Amniotic epithelial cell (primary cell): ENCODE measurements around the gene AGTRAP.

Source experiments
- DNase-seq: peaks from one replicate; pipeline ENCODE4 v3.0.0-alpha.2; 2010; ENCODE audit warnings: low read depth

The AGTRAP gene

DNA sequence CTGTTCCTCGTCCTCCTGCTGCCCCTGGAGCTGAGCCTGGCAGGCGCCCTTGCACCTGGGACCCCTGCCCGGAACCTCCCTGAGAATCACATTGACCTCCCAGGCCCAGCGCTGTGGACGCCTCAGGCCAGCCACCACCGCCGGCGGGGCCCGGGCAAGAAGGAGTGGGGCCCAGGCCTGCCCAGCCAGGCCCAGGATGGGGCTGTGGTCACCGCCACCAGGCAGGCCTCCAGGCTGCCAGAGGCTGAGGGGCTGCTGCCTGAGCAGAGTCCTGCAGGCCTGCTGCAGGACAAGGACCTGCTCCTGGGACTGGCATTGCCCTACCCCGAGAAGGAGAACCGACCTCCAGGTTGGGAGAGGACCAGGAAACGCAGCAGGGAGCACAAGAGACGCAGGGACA, 29.6 kb upstream of the AGTRAP start:
- no peak for DNase-seq

DNA sequence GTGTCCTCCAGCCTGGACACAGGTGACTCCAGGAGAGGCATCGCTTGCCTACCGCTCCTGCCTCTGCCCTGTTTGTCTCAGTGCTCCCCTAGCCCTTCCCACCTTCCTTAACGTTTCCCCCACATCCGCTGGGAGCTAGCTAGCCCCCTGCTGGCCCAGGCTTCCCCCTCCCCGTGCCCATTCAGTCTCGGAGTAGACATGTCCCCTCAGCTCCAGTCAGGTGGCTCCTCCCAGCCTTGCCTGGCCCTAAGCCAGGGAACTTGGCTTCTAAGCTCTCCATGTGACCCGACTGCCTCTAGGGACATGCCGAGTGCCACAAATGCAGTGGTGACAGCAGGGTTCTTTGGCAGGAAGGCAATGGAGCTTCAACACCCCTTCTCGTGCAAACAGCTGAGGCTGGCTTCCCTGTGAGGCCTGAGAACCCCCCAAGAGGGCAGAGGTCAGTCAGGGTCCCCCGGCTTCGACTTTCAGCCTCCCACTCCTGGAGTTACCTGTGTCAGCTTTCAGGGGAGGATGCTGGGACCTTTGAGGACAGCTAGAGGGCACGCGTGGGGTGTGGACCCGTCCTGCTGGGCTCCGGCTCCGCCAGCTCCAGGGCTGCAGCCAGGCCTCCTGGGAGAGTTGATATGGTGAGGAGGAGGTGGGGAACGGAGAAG, 28.2 kb upstream of the AGTRAP start:
- DNase-seq = no peak

DNA sequence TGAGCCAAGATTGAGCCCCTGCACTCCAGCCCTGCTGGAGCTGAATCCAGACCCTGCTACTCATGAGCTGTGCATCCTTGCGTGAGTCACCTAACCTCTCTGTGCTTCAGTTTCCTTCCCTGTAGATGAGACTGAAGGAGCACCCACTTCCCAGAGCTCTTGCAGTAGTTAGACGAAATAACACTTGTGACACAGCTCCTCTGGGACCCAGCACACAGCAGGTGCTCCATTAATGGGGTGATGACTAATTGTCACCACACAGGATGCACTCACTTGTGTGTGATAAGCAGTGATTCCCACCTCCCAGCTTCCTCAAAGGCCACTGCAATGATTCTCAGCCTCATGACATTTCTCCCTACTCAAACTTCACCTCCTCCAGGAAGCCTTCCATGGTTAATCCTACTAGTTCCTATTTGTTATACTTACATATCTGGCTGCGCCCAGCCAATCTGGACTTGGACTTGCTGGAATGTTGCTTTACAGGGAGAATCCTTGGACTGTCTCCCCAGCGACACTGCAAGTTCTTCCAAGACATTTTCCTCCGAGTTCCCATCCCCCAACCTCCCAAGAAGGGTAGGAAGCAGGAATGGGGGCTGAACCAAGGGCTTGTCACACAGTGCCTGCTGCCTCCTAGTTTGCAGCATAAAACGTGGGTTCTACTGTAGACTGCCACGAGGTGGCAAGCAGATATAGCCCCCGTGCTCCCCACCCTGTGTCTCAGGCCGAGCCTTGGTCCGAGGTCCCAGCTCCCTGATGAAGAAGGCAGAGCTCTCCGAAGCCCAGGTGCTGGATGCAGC, 27.2 kb upstream of the AGTRAP start:
- DNase-seq = no peak

DNA sequence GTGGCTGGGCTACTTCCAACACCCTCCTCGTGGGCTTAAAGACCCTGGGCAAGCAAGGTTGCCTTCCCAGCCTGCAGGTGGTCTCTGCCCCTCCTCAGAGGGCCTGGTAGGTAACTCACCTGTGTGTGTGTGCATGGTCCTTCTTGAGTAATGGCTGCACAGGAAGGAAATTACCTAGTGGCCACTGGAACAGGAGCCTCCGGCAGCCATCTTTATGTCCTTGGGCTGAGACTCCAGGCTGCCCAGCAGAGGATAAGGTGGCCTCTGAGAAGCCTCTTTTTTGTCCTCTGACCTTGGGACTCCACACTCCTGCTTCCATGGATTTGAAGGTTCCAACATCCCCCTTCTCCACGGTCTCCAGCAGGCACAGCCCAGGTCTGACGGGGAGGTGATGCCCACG, 24.4 kb upstream of the AGTRAP start:
- DNase-seq = no peak

DNA sequence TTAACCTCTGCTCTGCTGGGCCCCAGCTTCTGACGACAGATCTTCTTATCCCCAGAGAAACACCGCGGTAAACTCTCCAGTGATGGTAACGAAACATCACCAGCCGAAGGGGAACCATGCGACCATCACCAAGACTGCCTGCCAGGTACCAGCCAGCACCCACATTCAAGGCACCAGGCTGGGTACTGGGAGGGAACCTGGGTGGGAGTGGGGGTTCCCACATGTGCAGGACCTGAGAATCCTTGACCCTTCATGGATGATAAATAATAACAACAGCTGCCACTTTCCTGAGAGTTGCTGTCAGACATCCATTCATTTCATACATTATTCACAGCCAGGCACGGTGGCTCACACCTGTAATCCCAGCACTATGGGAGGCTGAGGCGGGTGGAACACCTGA, 23.7 kb upstream of the AGTRAP start:
- no peak for DNase-seq

DNA sequence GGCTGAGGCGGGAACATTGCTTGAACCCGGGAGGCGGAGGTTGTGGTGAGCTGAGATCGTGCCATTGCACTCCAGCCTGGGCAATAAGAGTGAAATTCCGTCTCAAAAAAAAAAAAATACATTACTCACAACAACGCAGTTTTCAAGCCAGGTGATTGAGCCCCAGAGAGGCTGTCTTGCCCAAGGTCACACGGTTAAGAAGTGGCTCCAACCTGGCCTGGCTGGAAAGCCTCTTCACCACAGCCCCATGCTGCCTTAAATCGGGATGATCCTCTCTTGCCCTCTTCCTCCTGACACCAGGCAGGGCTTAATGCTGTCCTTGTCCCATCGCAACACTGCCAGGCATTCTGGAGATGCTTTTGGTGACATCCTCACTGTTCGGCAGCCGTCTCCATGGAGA, 22.8 kb upstream of the AGTRAP start:
- DNase-seq = no peak

DNA sequence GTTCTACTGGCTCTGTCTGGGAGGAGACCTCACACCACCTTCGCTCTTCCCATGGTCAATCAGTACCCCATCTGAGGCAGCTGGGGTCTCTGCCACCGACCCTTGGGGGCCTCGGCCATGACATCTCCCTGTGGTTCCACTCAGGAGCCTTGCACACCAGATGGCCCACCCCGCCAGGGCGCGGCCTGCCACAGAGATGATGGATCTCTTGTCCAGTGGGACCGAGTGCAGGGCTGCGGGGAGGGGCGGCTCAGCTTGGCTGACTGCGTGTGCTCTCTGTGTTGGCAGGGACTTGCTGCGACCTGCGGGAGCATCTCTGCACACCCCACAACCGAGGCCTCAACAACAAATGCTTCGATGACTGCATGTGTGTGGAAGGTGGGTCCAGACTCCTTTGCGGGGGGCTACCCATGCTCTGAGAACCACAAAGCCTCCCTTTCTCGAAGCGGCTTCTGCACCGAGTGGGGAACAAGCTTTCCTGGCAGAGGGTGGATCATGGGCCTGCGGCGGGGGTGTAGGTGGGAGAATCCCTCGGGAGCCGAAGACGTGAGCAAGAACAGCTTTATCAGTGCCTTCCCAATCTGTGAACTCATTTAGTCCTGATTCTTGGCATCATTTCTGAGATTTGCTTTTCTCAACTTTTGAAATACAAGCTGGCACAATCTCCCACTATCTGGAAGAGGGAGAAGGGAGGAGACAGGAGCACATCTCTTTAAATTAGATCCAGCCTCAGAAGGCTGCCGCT, 20.9 kb upstream of the AGTRAP start:
- no peak for DNase-seq

DNA sequence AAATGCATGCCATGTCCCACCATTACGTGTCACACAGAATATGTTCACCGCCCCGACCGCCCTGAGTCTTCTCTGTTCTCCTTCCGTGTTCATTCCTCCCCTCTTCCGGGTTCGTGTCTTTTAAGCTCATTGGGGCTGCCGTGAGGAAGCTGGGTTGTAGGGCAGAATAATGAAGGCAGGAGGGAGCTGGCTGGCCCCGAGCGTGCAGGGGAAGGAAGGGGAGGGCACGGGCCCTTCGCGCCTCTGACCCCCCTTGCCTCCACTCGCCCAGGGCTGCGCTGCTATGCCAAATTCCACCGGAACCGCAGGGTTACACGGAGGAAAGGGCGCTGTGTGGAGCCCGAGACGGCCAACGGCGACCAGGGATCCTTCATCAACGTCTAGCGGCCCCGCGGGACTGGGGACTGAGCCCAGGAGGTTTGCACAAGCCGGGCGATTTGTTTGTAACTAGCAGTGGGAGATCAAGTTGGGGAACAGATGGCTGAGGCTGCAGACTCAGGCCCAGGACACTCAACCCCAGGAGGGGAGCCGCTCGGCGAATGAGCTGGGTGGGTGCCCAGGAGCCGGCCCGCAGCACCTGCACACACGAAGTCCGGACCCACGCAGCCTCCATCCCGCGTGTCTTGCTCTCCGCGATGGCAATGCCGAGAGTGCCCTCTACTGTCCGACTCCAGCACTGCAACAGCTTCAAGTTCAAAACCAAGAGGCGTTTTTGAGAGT, 16.5 kb upstream of the AGTRAP start:
- DNase-seq = peak; percentile 53

DNA sequence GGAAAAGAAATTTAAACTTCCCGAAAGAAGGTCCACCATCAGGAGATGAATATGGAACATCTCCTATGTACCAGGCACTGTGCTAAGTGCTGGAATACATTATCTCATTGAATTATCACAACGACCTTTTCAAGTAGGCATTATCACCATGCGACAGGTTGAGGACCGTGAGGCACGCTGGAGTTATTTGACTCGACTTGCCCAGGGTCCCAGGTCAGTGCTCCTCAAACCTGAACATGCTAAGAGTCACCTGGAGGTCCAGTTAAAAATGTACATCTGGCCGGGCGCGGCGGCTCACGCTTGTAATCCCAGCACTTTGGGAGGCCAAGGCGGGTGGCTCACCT, 15.9 kb upstream of the AGTRAP start:
- DNase-seq = no peak

DNA sequence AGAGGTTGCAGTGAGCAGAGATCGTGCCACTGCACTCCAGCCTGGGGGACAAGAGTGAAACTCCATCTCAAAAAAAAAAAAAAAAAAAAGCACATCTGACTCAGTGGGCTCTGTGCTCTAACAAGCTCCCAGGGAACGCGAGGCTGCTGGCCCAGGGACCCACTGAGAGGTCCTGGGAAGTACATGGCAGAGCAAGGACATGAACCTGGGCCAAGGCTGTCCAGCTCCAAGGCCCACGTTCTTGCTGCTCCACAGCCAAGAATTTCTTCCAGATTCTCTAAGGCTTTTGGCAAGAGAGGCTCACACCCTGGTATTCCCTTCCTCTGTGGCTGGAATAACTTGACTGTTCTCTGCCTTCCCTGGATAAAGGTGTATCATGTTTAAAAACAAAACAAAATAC, 15.4 kb upstream of the AGTRAP start:
- DNase-seq = no peak

DNA sequence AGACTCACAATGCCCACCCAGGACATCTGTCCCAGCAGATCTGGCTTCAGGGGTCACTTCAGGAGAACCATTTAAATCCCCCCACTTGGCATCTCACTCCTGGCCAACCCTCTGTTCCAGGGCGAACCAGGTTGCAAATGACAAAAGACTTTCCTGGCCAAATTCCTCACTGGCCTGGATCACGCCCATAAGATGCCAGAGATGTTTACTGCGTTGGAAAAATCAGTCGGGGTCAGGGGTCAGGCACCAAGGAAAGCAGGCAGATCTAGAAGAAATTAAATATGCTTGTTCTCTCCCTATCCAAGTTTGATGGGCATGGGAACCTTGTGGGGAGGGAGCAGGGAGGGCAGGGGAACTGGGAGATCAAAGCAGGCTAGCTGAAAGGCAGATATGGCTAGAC, 14.6 kb upstream of the AGTRAP start:
- no peak for DNase-seq

DNA sequence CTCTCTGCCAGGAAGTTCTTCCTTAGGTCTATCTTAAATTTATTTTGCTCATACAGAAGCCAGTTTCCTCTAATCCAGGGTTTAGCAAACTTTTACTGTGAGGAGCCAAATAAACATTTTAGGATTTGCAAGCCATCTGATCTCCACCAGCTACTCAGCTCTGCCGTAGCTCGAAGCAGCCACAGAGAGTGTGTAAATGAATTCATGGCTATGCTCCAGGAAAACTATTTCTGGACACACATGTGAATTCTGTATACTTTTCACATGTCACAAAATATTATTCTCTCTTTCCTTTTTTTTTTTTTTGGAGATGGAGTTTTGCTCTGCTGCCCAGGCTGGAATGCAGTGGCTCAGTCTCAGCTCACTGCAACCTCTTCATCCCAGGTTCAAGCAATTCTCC, 13.4 kb upstream of the AGTRAP start:
- DNase-seq = no peak

DNA sequence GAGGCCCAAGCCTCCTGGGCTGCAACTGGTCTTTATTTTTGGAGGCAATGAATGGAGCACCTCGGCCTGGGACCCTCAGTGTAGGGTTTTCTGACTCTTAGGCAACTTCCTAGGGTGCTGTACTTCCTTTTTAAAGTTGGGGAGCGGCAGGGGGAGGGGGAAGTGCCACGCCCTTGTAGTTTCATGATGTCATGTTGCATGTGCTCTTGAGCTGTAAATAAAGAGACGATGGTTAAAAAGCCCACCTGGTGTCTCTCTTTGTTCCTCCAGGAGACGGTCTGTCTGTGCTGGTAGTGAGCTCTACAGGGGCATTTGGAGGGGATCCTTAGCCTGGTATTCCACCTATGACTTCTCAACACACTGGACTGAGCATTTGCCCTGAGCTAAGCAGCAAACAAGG, 10.3 kb upstream of the AGTRAP start:
- DNase-seq = no peak

DNA sequence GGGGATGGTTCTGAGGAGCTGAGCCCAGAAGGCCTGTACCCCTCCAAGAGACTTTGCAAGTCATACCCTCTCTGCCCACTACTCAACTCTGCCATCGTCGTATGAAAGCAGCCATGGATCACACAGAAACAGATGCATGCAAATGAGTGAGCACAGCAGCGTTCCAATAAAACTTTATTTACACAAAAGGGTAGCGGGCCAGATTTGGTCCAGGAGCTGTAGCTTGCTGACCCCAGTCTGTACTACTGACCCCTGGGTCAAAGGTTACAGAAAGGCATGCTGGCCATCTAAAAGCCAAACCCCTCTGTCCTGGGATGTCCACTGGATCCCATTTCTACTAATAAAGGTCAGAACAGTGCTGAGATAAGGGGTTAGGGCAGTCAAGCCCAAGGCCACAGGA, 8.8 kb upstream of the AGTRAP start:
- DNase-seq = no peak

DNA sequence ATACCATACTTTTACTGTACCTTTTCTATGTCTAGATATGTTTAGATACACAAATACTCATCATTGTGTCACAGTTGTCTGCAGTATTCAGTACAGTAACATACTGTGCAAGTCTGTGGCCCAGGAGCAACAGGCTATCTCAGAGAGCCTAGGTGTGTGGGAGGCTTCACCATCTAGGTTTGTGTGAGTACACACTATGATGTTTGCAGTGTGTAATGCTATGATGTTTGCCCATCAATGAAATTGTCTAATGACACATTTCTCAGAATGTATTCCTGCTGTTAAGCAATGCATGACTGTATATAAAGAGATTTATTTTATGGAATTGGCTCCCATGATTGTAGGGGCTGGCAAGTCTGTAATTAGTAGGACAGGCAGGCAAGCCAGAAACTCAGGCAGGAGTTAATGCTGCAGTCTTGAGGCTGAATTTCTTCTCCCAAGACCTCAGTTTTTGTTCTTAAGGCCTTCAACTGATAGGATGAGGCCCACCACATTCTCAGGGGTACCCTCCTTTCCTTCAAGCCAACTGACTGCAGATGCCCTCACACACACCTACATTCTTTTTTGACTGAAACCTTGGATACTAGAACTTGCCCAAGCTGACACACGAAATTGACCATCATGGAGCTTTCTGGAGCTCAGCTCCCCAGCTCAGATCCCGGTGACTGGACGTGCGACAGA, 7.7 kb upstream of the AGTRAP start:
- peak; percentile 63 for DNase-seq

DNA sequence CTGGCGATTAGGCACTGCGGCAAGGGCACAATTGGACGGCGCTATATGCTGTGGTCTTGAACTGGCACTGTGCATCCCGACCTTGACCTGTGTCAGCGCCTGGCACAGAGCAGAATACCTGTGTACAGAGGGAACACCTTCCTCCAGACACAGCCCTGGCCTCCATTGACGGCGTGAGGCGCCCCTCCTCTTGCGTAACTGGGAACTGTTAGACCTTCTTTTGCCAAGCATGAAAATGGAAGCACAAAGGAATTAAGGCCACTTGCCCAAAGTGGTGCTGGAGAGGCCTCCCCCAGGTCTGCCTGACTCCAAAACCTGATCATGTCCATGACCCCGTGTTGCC, 6.8 kb upstream of the AGTRAP start:
- no peak for DNase-seq

DNA sequence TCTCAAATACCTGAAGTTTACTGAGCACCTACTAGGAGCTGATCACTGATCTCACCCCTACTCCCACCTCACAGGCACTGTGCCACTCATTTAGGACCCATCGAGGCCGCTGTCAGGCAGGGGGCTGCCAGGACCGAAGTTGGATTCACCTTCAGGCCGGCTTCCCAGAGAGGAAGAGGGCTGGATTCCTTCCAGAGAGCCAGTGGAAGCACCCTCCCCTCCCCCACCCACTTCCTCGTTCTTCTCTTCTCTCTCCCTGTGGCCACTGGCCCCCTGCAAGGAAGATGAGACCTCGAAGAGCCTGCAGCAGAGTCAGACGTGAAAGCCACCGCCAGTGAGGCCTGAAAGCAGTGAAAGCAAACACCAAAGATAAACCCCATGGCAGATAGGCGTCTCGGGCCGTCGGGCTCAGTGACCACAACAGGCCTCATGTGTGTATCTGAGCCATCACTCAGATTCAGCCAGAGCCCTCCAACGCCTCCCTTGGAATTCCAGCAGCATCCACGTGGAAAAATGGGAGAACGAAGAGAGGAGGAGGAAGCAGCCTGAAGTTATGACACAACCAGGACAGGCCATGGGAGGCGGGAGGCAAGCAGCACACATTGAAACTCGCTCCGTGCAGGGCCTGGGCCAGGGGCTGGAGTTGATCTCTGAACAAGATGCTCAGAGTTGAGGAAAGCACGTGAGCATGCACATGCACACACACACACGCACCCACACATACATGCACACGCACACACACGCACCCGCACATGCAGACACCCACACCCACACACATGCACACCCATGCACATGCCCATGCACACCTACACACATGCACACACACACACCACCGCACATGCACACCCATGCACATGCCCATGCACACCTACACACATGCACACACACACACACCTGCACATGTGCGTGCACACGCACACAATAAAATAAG, 6.2 kb upstream of the AGTRAP start:
- DNase-seq = peak; percentile 82

DNA sequence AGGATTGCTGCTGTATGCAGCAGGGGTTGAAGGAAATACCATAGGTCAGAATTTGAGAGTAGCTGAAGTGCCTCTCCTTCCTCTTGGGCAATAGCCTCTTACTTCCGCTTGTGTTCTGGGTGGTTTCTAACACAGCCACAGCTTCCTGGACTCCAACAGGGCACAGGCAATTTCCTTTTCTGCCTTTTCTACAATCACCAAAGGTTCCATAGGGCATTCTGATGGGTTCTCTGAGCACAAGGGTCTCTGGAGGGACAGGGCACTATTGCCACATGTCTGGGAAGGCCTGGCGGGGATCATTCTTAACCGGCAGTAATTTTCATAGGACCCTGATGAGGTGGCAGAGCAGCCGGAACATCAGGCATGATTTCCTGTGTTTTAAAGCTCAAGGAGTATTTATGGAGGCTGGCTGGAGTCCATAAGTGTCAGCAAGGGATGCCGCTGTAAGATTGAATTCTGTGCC, 5.5 kb upstream of the AGTRAP start:
- DNase-seq = peak; percentile 64

DNA sequence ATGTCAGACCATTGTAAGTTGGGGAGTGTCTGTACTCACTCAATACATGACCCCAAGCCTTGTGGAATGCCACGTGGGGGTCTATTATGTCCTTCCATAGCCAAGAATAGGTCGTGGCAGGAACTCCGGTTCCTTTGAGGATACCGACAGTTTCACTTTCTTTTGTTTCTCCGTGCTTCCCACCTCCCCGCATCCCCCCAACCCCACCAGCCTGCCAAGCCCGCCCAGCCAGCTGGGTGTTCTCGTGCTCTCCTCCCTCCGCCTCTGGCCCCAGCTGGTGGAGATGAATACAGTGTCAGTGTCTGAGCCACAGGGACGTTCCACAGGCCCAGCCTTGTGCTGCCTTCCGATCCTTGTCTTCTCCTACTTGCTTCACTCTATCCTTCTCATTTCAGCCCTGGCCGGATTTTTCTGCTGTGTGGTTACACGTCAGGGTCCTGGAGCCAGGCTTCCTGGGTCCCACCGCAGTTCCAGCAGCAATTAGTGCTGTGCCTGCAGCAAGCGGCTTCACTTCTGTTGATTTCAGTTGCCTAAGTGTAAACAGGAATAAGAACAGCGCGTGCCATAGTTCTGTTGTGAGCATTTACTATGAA, 4.1 kb upstream of the AGTRAP start:
- DNase-seq = peak; percentile 74

DNA sequence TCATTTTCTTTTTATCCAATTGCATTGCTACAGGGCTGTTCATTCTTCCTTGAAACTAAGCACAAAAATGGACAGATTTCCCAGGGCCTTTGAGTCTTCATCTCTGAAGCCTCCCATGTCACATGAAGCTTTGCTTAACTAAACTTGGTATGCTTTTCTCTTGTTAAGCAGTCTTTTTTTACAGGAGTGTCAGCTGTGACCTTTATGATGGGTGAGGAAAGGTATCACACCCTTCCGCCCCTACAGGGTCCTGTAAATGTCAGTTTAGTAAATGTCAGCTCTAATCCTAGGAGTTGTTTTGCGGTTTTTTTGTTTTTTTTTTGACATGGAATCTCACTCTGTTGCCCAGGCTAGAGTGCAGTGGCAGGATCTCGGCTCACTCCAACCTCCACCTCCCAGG, 2.6 kb upstream of the AGTRAP start:
- DNase-seq = no peak

DNA sequence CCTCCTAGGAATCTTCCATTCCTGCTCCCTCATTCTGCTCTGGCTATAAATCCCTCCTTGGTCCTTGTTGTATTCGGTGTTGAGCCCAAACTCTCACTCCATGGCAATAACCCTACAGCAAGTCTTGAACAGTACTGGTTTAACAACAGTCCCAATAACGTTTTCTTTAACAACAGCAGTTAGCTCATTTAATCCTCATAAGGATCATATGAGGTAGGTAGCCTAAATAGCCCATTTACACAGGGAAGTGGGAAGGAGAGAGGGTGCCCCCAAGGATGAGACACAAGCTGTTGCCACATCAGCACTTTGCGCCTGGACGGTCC, 444 bp upstream of the AGTRAP start:
- no peak for DNase-seq
